ENCODE data around the gene CTDNEP1. TPM values are rescaled to one million over a fixed set of nuclear protein-coding genes. Genes with fewer than 3 reads are reported as not detected.

Gene CTDNEP1
- total RNA-seq, 2 experiments from 2014 or later = 147 to 152 TPM

- CTCF ChIA-PET = interaction anchor here (1.0 to 1.3 kb wide), 2 partner anchors 27 to 152 kb away, joined by 3 to 4 read pairs; no protein-coding TSS in a partner anchor
- Mint-ChIP-seq H3K9me3 (no peaks in the 10 kb centered on the region), H3K4me1 (ENCODE audit: low read depth) (peaks cover 28% of the 10 kb centered on the region), H3K36me3 (ENCODE audit: low read depth) (no peaks in the 10 kb centered on the region), H3K4me3 (peak overlapping the region; percentile 70), H3K27ac (peak overlapping the region; percentile 85), H3K27me3 (ENCODE audit: low read depth) (no peaks in the 10 kb centered on the region)
- no peak for DNase-seq
- intact Hi-C loops (cut with micrococcal nuclease) = no loop called here
These were observed 47.2 kb downstream of the CTDNEP1 start for GRCh38 chr17:7204336-7204735.

GRCh38 chr17:7203391-7203790 lies 48.1 kb downstream of the CTDNEP1 start:
- H3K36me3 Mint-ChIP-seq (ENCODE audit: low read depth) = no peaks in the 10 kb centered on the region
- H3K27me3 Mint-ChIP-seq (ENCODE audit: low read depth) = no peaks in the 10 kb centered on the region
- no peaks in the 10 kb centered on the region for H3K9me3 Mint-ChIP-seq
- intact Hi-C loops (cut with micrococcal nuclease) = no loop called here
- DNase-seq = no peak
- peaks cover 28% of the 10 kb centered on the region for H3K4me1 Mint-ChIP-seq (ENCODE audit: low read depth)
- H3K4me3 Mint-ChIP-seq = peak overlapping the region; percentile 70
- CTCF ChIA-PET = interaction anchor here (1.3 kb wide), 1 partner anchor 151 kb away, joined by 3 read pairs; no protein-coding TSS in a partner anchor
- no peak overlapping the region for H3K27ac Mint-ChIP-seq

DNA sequence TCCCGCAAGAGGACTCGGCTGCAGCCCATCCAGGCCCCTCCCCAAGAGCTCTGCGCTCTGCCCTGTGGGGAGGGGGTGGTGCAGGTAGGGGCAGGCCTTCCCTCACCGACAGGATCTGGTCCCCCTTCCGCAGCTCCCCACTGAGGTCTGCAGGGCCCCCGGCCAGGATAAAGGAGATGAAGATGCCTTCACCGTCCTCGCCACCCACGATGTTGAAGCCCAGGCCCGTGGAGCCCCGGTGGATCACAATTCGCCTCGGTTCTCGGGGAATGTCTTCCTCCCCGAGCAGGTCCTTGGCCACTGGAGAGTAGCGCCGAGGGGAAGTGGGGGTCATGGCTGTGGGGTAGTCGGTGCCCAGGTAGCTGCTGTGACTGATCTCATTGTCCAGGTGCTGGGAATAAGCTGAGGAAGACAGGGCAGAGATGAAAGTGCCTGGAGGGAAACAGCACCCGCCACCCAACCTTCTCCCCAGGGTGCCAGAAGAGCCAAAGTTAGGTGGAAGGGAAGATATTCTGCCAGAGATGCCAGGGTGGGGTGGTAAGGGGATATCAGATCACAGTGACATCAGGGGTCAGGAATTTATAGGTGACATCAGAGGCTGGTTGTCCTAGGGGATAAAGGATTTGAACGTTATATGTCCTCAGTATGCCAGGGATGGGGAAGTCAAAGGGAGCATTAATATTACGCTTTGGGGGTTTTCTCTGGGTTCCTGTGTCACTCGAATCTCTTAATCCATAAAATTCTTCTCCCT lies 54.7 kb downstream of the CTDNEP1 start:
- CTCF ChIA-PET = interaction anchor here (1.0 kb wide), 1 partner anchor 19 kb away, joined by 3 read pairs; no protein-coding TSS in a partner anchor
- H3K27ac Mint-ChIP-seq = no peak overlapping the region
- peaks cover 3% of the 10 kb centered on the region for H3K36me3 Mint-ChIP-seq (ENCODE audit: low read depth)
- intact Hi-C loops (cut with micrococcal nuclease) = no loop called here
- no peaks in the 10 kb centered on the region for H3K4me1 Mint-ChIP-seq (ENCODE audit: low read depth)
- DNase-seq = no peak
- H3K9me3 Mint-ChIP-seq = no peaks in the 10 kb centered on the region
- H3K4me3 Mint-ChIP-seq = no peak overlapping the region
- no peaks in the 10 kb centered on the region for H3K27me3 Mint-ChIP-seq (ENCODE audit: low read depth)

- Mint-ChIP-seq H3K27me3 (ENCODE audit: low read depth) (no peaks in the 10 kb centered on the region), H3K4me3 (no peak overlapping the region), H3K36me3 (ENCODE audit: low read depth) (peaks cover 3% of the 10 kb centered on the region), H3K9me3 (no peaks in the 10 kb centered on the region), H3K4me1 (ENCODE audit: low read depth) (no peaks in the 10 kb centered on the region), H3K27ac (no peak overlapping the region)
- CTCF ChIA-PET = interaction anchor here (0.6 to 1.0 kb wide), 2 partner anchors 19 to 361 kb away, joined by 3 read pairs; no protein-coding TSS in a partner anchor
- no peak for DNase-seq
- intact Hi-C loops (cut with micrococcal nuclease) = no loop called here
These were observed 55.6 kb downstream of the CTDNEP1 start for GRCh38 chr17:7195971-7196370.

Small RNA genes lying within 50 kb of the gene (microRNA-seq; reads per million reads assigned to microRNA genes)
- 3,303 reads per million, percentile 92 among the genes with 10 or more reads in this experiment for gene MIR324 (ENCODE audit: borderline microRNAs expressed, borderline replicate concordance)

Other genes with a start within 250 kb of the CTDNEP1 start
- gene RNASEK, start 239.1 kb downstream of the CTDNEP1 start, total RNA-seq = 100 to 1,000 TPM; 120 to 130 TPM
- gene BCL6B, start 228.7 kb downstream of the CTDNEP1 start, total RNA-seq = under 1 TPM; 0.62 to 0.74 TPM
- gene SLC16A13, start 215.7 kb downstream of the CTDNEP1 start, total RNA-seq = 1 to 10 TPM; 4.1 to 5.3 TPM
- gene SLC16A11, start 207.6 kb downstream of the CTDNEP1 start, total RNA-seq = under 1 TPM; 0.30 to 0.64 TPM
- gene CLEC10A, start 171.5 kb downstream of the CTDNEP1 start, total RNA-seq = not detected
- gene ASGR2, start 136.9 kb downstream of the CTDNEP1 start, total RNA-seq = not detected
- 1 to 10 TPM in 1 of 2 experiments, under 1 TPM in 1; 0.64 to 1.5 TPM for gene ASGR1, start 72.4 kb downstream of the CTDNEP1 start, total RNA-seq
- gene DLG4, start 31.9 kb downstream of the CTDNEP1 start, total RNA-seq = 10 to 100 TPM; 13.6 to 13.8 TPM
- 100 to 1,000 TPM; 263 to 267 TPM for gene ACADVL, start 31.8 kb downstream of the CTDNEP1 start, total RNA-seq
- gene DVL2, start 17.2 kb downstream of the CTDNEP1 start, total RNA-seq = 10 to 100 TPM; 26.7 to 29.4 TPM
- gene PHF23, start 12.3 kb downstream of the CTDNEP1 start, total RNA-seq = 10 to 100 TPM in 1 of 2 experiments, 1 to 10 TPM in 1; 8.4 to 10.0 TPM
- gene GABARAP, start 9.3 kb downstream of the CTDNEP1 start, total RNA-seq = 100 to 1,000 TPM; 137 to 152 TPM
- 10 to 100 TPM; 52.4 to 53.5 TPM for gene ELP5, start 481 bp upstream of the CTDNEP1 start, total RNA-seq
- gene CLDN7, start 10.7 kb upstream of the CTDNEP1 start, total RNA-seq = under 1 TPM in 1 of 2 experiments, not detected in 1; 0.40 TPM
- gene SLC2A4, start 30.0 kb upstream of the CTDNEP1 start, total RNA-seq = under 1 TPM; 0.19 to 0.37 TPM
- gene YBX2, start 42.9 kb upstream of the CTDNEP1 start, total RNA-seq = under 1 TPM; 0.45 to 0.52 TPM
- gene EIF5A, start 55.9 kb upstream of the CTDNEP1 start, total RNA-seq = 100 to 1,000 TPM; 757 to 792 TPM
- gene GPS2, start 63.6 kb upstream of the CTDNEP1 start, total RNA-seq = 10 to 100 TPM; 28.2 to 32.2 TPM
- 10 to 100 TPM; 21.9 to 22.5 TPM for gene NEURL4, start 77.6 kb upstream of the CTDNEP1 start, total RNA-seq
- gene ACAP1, start 84.8 kb upstream of the CTDNEP1 start, total RNA-seq = 100 to 1,000 TPM; 309 to 320 TPM
- gene KCTD11, start 100.4 kb upstream of the CTDNEP1 start, total RNA-seq = under 1 TPM; 0.41 to 0.47 TPM
- gene TMEM95, start 103.4 kb upstream of the CTDNEP1 start, total RNA-seq = not detected
- 1 to 10 TPM; 4.0 to 4.8 TPM for gene TNK1, start 129.4 kb upstream of the CTDNEP1 start, total RNA-seq
- 10 to 100 TPM; 58.6 to 59.4 TPM for gene PLSCR3, start 142.8 kb upstream of the CTDNEP1 start, total RNA-seq
- 10 to 100 TPM; 65.6 to 66.3 TPM for gene TMEM256, start 152.4 kb upstream of the CTDNEP1 start, total RNA-seq
- 1 to 10 TPM; 7.7 to 8.9 TPM for gene NLGN2, start 156.1 kb upstream of the CTDNEP1 start, total RNA-seq
- gene SPEM1, start 168.6 kb upstream of the CTDNEP1 start, total RNA-seq = not detected
- gene SPEM2, start 173.9 kb upstream of the CTDNEP1 start, total RNA-seq = not detected
- not detected for gene SPEM3, start 177.1 kb upstream of the CTDNEP1 start, total RNA-seq
- 1 to 10 TPM; 3.3 to 3.5 TPM for gene TMEM102, start 183.7 kb upstream of the CTDNEP1 start, total RNA-seq
- gene FGF11, start 187.8 kb upstream of the CTDNEP1 start, total RNA-seq = 1 to 10 TPM; 1.3 to 1.6 TPM
- gene CHRNB1, start 193.3 kb upstream of the CTDNEP1 start, total RNA-seq = 1 to 10 TPM; 5.1 to 5.9 TPM
- gene ZBTB4, start 227.9 kb upstream of the CTDNEP1 start, total RNA-seq = 1 to 10 TPM; 9.2 to 9.4 TPM
- gene SLC35G6, start 229.7 kb upstream of the CTDNEP1 start, total RNA-seq = not detected
- 100 to 1,000 TPM; 204 to 205 TPM for gene POLR2A, start 232.6 kb upstream of the CTDNEP1 start, total RNA-seq